Fibroblast of lung (primary cell): ENCODE data around the gene ARMH3. TPM values are rescaled to one million over a fixed set of nuclear protein-coding genes. Genes with fewer than 3 reads are reported as not detected.

Source experiments
- DNase-seq, 2 donors: peaks; one replicate each; pipeline versions ENCODE4 v3.0.0 to v3.0.0-alpha.2; 2010; ENCODE audit warnings: low read depth in 2 of 2
- H2AFZ ChIP-seq: 2 replicates; pipeline ENCODE4 v1.5.1; 2012; ENCODE audit warnings: low read length, control low read depth, inconsistent platforms
- H3K27ac ChIP-seq: 2 replicates; pipeline ENCODE4 v1.5.1; 2011; ENCODE audit warnings: low read length, control low read depth; ENCODE audit not compliant: insufficient read depth
- H3K27me3 ChIP-seq: 2 replicates; pipeline ENCODE4 v1.5.1; 2011; ENCODE audit warnings: mild to moderate bottlenecking, low read length; ENCODE audit not compliant: control insufficient read depth, insufficient read depth
- H3K36me3 ChIP-seq: 2 replicates; pipeline ENCODE4 v1.5.1; 2011; ENCODE audit warnings: low read length; ENCODE audit not compliant: control insufficient read depth, insufficient read depth
- H3K4me1 ChIP-seq: 2 replicates; pipeline ENCODE4 v1.5.1; 2011; ENCODE audit warnings: low read length; ENCODE audit not compliant: control insufficient read depth, insufficient read depth; ENCODE audit errors: extremely low read depth
- H3K4me2 ChIP-seq: 2 replicates; pipeline ENCODE4 v1.5.1; 2011; ENCODE audit warnings: low read length, control low read depth; ENCODE audit not compliant: insufficient read depth; ENCODE audit errors: extremely low read depth
- H3K4me3 ChIP-seq, 4 experiments: fragments of 200-600 bp in 1 of 4; sonication (generic) in 1 of 4; replicated peaks in 1 of 4; 2 replicates each; pipeline ENCODE4 v1.5.1; 2011 to 2016; ENCODE audit warnings: low read length in 4 of 4, low read depth in 3 of 4, mild to moderate bottlenecking in 3 of 4, control low read depth in 2 of 4, inconsistent platforms in 1 of 4, mixed read lengths in 1 of 4; ENCODE audit not compliant: insufficient read depth in 1 of 4; ENCODE audit errors: control extremely low read depth in 1 of 4
- H3K79me2 ChIP-seq: 2 replicates; pipeline ENCODE4 v1.5.1; 2012; ENCODE audit warnings: mild to moderate bottlenecking, low read length, inconsistent platforms; ENCODE audit not compliant: control insufficient read depth, insufficient read depth
- H3K9ac ChIP-seq: 2 replicates; pipeline ENCODE4 v1.5.1; 2011; ENCODE audit warnings: mild to moderate bottlenecking, low read length, control low read depth; ENCODE audit not compliant: insufficient read depth
- H3K9me3 ChIP-seq: 2 replicates; pipeline ENCODE4 v1.5.1; 2012; ENCODE audit warnings: low read depth, low read length; ENCODE audit not compliant: control insufficient read depth, insufficient read depth
- H4K20me1 ChIP-seq: 2 replicates; pipeline ENCODE4 v1.5.1; 2011; ENCODE audit warnings: low read length; ENCODE audit not compliant: control insufficient read depth, insufficient read depth; ENCODE audit errors: extremely low read depth
- CTCF ChIP-seq, 2 donors: IDR thresholded peaks in 1 of 2; conservative IDR thresholded peaks in 1 of 2; 1 replicate in 1 of 2; 2 replicates in 1 of 2; pipeline ENCODE4 v1.5.1; 2011 to 2012; ENCODE audit warnings: low read length in 2 of 2, control low read depth in 1 of 2, inconsistent platforms in 1 of 2, low read depth in 1 of 2, mild to moderate bottlenecking in 1 of 2
- EZH2 ChIP-seq: IDR thresholded peaks from 2 replicates; pipeline ENCODE4 v1.5.1; 2012; ENCODE audit warnings: low read length, control low read depth, mild to moderate bottlenecking; ENCODE audit errors: missing control alignments
- polyA plus RNA-seq, 2 donors: library from polyadenylated mRNA; depleted of rRNA in 1 of 2; stranded (reverse) in 1 of 2; unstranded in 1 of 2; fragments of >200 nt; gene quantifications; 2 replicates each; pipeline ENCODE4 v1.2.1, GENCODE V29; 2011 to 2012; ENCODE audit warnings: missing spikeins in 1 of 2
- total RNA-seq: library from RNA; depleted of rRNA; stranded (reverse); fragments of >200 nt; gene quantifications from 2 replicates; pipeline ENCODE4 v1.2.1, GENCODE V29; 2014

The ARMH3 gene
- total and polyA plus RNA-seq, 2 donors (not counting 1 experiment from before 2014, with no cell fraction given) = 14.5 to 16.4 TPM

GRCh38 chr10:101830322-101831168 is 225.4 kb downstream of the ARMH3 start:
- H3K27ac ChIP-seq = peak overlapping the region; percentile 18
- H4K20me1 ChIP-seq = no peaks in the 10 kb centered on the region
- H3K27me3 ChIP-seq = no peaks in the 10 kb centered on the region
- peak; percentile 87 to 89 for DNase-seq
- H2AFZ ChIP-seq = peak overlapping the region; percentile 33
- peak overlapping the region in 3 of 4 experiments; percentile 29 to 58 (median 43) for H3K4me3 ChIP-seq
- H3K36me3 ChIP-seq = no peaks in the 10 kb centered on the region
- H3K79me2 ChIP-seq = no peaks in the 10 kb centered on the region
- H3K4me1 ChIP-seq = peaks cover 8% of the 10 kb centered on the region
- no peaks in the 10 kb centered on the region for H3K9me3 ChIP-seq
- H3K9ac ChIP-seq = peak overlapping the region; percentile 20
- H3K4me2 ChIP-seq = peak overlapping the region; percentile 55
- TF ChIP-seq EZH2 = no peak
- TF ChIP-seq CTCF (conservative IDR thresholded peaks at IDR 0.05 in 1 of 2, IDR thresholded peaks at IDR 0.05 in 1 of 2; ENCODE audit: low read depth in 1 of 2, low read length in 2 of 2) = no peak

GRCh38 chr10:101829561-101830315 is 226.2 kb downstream of the ARMH3 start:
- H3K4me2 ChIP-seq = peak overlapping the region; percentile 55
- DNase-seq = no peak
- no peak overlapping the region for H2AFZ ChIP-seq

More at GRCh38 chr10:101829561-101830315, 226.2 kb downstream of the ARMH3 start:
- no peaks in the 10 kb centered on the region for H3K9me3 ChIP-seq
- no peaks in the 10 kb centered on the region for H4K20me1 ChIP-seq
- H3K9ac ChIP-seq = no peak overlapping the region
- H3K4me3 ChIP-seq = peak overlapping the region in 2 of 4 experiments; percentile 43 to 58
- H3K79me2 ChIP-seq = no peaks in the 10 kb centered on the region
- H3K4me1 ChIP-seq = peaks cover 8% of the 10 kb centered on the region
- H3K36me3 ChIP-seq = no peaks in the 10 kb centered on the region
- no peaks in the 10 kb centered on the region for H3K27me3 ChIP-seq
- TF ChIP-seq CTCF (conservative IDR thresholded peaks at IDR 0.05 in 1 of 2, IDR thresholded peaks at IDR 0.05 in 1 of 2; ENCODE audit: low read depth in 1 of 2, low read length in 2 of 2) = no peak
- no peak for TF ChIP-seq EZH2
- H3K27ac ChIP-seq = no peak overlapping the region
